Heart left ventricle (tissue), 16 donors: ENCODE measurements around the gene NCAPD3. TPM values are rescaled to one million over a fixed set of nuclear protein-coding genes. Genes with fewer than 3 reads are reported as not detected.

Experiments used
- ATAC-seq, 4 donors: fragments of 200-7000 bp; cut with Tn5 transposase; one replicate each; pipeline ENCODE4 v1.9.1; 2020 to 2022; ENCODE audit warnings: moderate library complexity in 4 of 4, mild to moderate bottlenecking in 3 of 4, moderate number of reproducible peaks in 1 of 4
- DNase-seq, 5 donors: peaks; one replicate each; pipeline ENCODE4 v3.0.0-alpha.2; 2020
- H3K27ac ChIP-seq, 12 donors: fragments of 200-600 bp; sonication (generic) in 4 of 12; one replicate each; pipeline versions ENCODE4 v1.5.0 to v1.8.0; 2016 to 2022; ENCODE audit warnings: mild to moderate bottlenecking in 2 of 12
- H3K27me3 ChIP-seq, 9 donors: fragments of 200-600 bp; sonication (generic) in 2 of 9; one replicate each; pipeline versions ENCODE4 v1.5.1 to v1.8.0; 2016 to 2022; ENCODE audit warnings: mild to moderate bottlenecking in 3 of 9
- H3K36me3 ChIP-seq, 9 donors: fragments of 200-600 bp; sonication (generic) in 2 of 9; one replicate each; pipeline versions ENCODE4 v1.5.0 to v1.8.0; 2018 to 2022; ENCODE audit warnings: mild to moderate bottlenecking in 2 of 9
- H3K4me1 ChIP-seq, 12 donors: fragments of 200-600 bp; sonication (generic) in 4 of 12; one replicate each; pipeline versions ENCODE4 v1.5.0 to v1.8.0; 2016 to 2022; ENCODE audit warnings: mild to moderate bottlenecking in 3 of 12
- H3K4me3 ChIP-seq, 12 donors: fragments of 200-600 bp; sonication (generic) in 4 of 12; one replicate each; pipeline versions ENCODE4 v1.5.0 to v1.8.0; 2017 to 2022; ENCODE audit warnings: mild to moderate bottlenecking in 9 of 12, moderate library complexity in 4 of 12
- H3K9me3 ChIP-seq, 12 donors: fragments of 200-600 bp; sonication (generic) in 4 of 12; one replicate each; pipeline versions ENCODE4 v1.5.0 to v1.8.0; 2016 to 2022; ENCODE audit warnings: mild to moderate bottlenecking in 1 of 12
- POLR2A ChIP-seq, 2 donors: fragments of 450-650 bp; IDR thresholded peaks; one replicate each; pipeline ENCODE4 v1.6.1; 2017; ENCODE audit warnings: antibody characterized with exemption in 2 of 2, mild to moderate bottlenecking in 2 of 2, moderate library complexity in 2 of 2
- WGBS, 4 donors: extraction: QIAGEN DNeasy Blood & Tissue Kit in 2 of 4; methylation state at CpG; one replicate each; pipeline versions ENCODE4 v1.1.5 to v1.1.7; 2013 to 2018; 5-methylcytosine and 5-hydroxymethylcytosine counted together
- intact Hi-C, 10 donors: fragments of 100-400 bp; cut with DNase I; formaldehyde crosslinking; loops; one replicate each; pipeline versions ENCODE4 v1.11.1 to v1.14.2; 2022
- polyA plus RNA-seq, 2 donors: library from polyadenylated mRNA; stranded (reverse); fragments of 200-250 nt; gene quantifications; one replicate each; pipeline ENCODE4 v1.2.3, GENCODE V29; 2013
- total RNA-seq, 9 donors: library from RNA; depleted of rRNA in 2 of 9; stranded (reverse); fragments of >200 nt in 2 of 9; fragmentation: NEBNext Ultra II Directional in 3 of 9; extraction: Animal tissue kit (Norgen Biotek cat#: 25700) in 3 of 9; gene quantifications; one replicate each; pipeline versions ENCODE4 v1.1.0 to v1.2.4, GENCODE V29; 2016 to 2023
- TF ChIP-seq, protein P1 (sequence below), 12 donors: fragments of 200-600 bp; sonication (generic) in 4 of 12; IDR thresholded peaks; one replicate each; pipeline versions ENCODE4 v1.5.0 to v1.8.0; 2018 to 2022; ENCODE audit warnings: antibody characterized with exemption in 12 of 12, mild to moderate bottlenecking in 5 of 12
- donor health status: ischemic (EF 13 %, LVEDD 7.1; RV severe dilation, severe dysfunction).
- donor health status: healthy with polysubstance abuse.
- donor health status: DM: no; HTN: yes; CAD: no.
- donor health status: DM: no; HTN: no; CAD: no.
- donor health status: ischemic (EF 25% LVEDD 6.9; RV normal size, moderate dysfunction).
- donor health status: ischemic (EF 25% LVEDD 5.7; RV mildly dilated, moderate dysfunction).
- donor health status: healthy.
- donor health status: DM: yes; HTN: yes; CAD: no.
- donor health status: ischemic (EF 35%, LVEDD 5.7; RV mildly dilated, moderate dysfunction).
- donor health status: nonischemic (EF 11% LVEDD 7.7; RV severe dilation, severe dysfunction).
- donor health status: DM: yes; HTN: yes; CAD: no.
- donor health status: PGD.
- donor health status: ischemic (EF 29% LVEDD 5.4; RV normal size, mild dysfunction).
- donor health status: nonischemic (EF 23%, LVEDD 6.1; RV moderate dilation, normal function).

Gene NCAPD3
- total and polyA plus RNA-seq, 11 donors, result 4.7 to 18.8 (median 10.8) TPM

- Histone ChIP-seq H3K27ac (no peak overlapping the region), H3K9me3 (no peaks in the 10 kb centered on the region), H3K4me3 (no peak overlapping the region), H3K4me1 (peaks cover 0 to 6% (median 0%) of the 10 kb centered on the region in 12 donors), H3K27me3 (no peaks in the 10 kb centered on the region), H3K36me3 (peaks cover 0 to 94% (median 80%) of the 10 kb centered on the region in 9 donors)
- DNase-seq (no peak), ATAC-seq (no peak)
- intact Hi-C loops, result no loop called here
- 79 to 80% (median 79%) methylated on average over 7 to 9 of the region's 9 CpGs for WGBS, 4 donors
- no peak for TF ChIP-seq POLR2A (IDR thresholded peaks at IDR 0.05)
- TF ChIP-seq, protein P1, sequence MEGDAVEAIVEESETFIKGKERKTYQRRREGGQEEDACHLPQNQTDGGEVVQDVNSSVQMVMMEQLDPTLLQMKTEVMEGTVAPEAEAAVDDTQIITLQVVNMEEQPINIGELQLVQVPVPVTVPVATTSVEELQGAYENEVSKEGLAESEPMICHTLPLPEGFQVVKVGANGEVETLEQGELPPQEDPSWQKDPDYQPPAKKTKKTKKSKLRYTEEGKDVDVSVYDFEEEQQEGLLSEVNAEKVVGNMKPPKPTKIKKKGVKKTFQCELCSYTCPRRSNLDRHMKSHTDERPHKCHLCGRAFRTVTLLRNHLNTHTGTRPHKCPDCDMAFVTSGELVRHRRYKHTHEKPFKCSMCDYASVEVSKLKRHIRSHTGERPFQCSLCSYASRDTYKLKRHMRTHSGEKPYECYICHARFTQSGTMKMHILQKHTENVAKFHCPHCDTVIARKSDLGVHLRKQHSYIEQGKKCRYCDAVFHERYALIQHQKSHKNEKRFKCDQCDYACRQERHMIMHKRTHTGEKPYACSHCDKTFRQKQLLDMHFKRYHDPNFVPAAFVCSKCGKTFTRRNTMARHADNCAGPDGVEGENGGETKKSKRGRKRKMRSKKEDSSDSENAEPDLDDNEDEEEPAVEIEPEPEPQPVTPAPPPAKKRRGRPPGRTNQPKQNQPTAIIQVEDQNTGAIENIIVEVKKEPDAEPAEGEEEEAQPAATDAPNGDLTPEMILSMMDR (IDR thresholded peaks at IDR 0.05), result no peak
Observed at GRCh38 chr11:134152696-134153095, 71.1 kb downstream of the NCAPD3 start.

DNA sequence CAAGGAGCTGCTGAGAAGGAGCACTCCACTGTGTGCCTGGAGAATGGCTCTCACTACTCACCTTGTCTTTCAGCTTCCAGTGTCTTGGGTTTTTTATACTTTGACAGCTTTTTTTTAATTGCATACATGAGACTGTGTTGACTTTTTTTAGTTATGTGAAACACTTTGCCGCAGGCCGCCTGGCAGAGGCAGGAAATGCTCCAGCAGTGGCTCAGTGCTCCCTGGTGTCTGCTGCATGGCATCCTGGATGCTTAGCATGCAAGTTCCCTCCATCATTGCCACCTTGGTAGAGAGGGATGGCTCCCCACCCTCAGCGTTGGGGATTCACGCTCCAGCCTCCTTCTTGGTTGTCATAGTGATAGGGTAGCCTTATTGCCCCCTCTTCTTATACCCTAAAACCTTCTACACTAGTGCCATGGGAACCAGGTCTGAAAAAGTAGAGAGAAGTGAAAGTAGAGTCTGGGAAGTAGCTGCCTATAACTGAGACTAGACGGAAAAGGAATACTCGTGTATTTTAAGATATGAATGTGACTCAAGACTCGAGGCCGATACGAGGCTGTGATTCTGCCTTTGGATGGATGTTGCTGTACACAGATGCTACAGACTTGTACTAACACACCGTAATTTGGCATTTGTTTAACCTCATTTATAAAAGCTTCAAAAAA, 72.6 kb downstream of the NCAPD3 start:
- Histone ChIP-seq H3K27me3 (no peaks in the 10 kb centered on the region), H3K4me3 (no peak overlapping the region), H3K4me1 (peaks cover 0 to 6% (median 0%) of the 10 kb centered on the region in 12 donors), H3K9me3 (no peaks in the 10 kb centered on the region), H3K36me3 (peaks cover 0 to 87% (median 75%) of the 10 kb centered on the region in 9 donors), H3K27ac (no peak overlapping the region)
- WGBS, 4 donors, result 89 to 93% (median 89%) methylated on average over 10 of the region's 10 CpGs
- intact Hi-C loops, result no loop called here
- DNase-seq (no peak), ATAC-seq (no peak)
- TF ChIP-seq, protein P1 (IDR thresholded peaks at IDR 0.05), result no peak
- TF ChIP-seq POLR2A (IDR thresholded peaks at IDR 0.05), result no peak

GRCh38 chr11:134150195-134150903, 73.4 kb downstream of the NCAPD3 start:
- Histone ChIP-seq H3K4me1 (peaks cover 0 to 6% (median 0%) of the 10 kb centered on the region in 12 donors), H3K36me3 (peaks cover 0 to 87% (median 67%) of the 10 kb centered on the region in 9 donors)
- ATAC-seq, result peak; percentile 28 to 81 (median 61)

DNA sequence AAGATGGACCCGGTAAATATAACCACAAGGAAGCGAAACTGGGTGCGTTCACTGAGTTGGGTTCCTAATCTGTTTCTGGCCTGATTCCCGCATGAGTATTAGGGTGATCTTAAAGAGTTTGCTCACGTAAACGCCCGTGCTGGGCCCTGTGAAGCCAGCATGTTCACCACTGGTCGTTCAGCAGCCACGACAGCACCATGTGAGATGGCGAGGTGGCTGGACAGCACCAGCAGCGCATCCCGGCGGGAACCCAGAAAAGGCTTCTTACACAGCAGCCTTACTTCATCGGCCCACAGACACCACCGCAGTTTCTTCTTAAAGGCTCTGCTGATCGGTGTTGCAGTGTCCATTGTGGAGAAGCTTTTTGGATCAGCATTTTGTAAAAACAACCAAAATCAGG, 74.4 kb downstream of the NCAPD3 start:
- WGBS, 4 donors, result 94 to 96% (median 95%) methylated on average over 16 of the region's 16 CpGs
- no peaks in the 10 kb centered on the region for H3K9me3 ChIP-seq
- peaks cover 0 to 93% (median 64%) of the 10 kb centered on the region in 9 donors for H3K36me3 ChIP-seq
- no peak for ATAC-seq
- H3K4me3 ChIP-seq, result no peak overlapping the region
- DNase-seq, result no peak
- TF ChIP-seq, protein P1 (IDR thresholded peaks at IDR 0.05), result no peak
- TF ChIP-seq POLR2A (IDR thresholded peaks at IDR 0.05), result no peak
- H3K27me3 ChIP-seq, result no peaks in the 10 kb centered on the region
- H3K27ac ChIP-seq, result no peak overlapping the region
- H3K4me1 ChIP-seq, result peaks cover 0 to 6% (median 0%) of the 10 kb centered on the region in 12 donors
- intact Hi-C loops, result no loop called here

More at GRCh38 chr11:134150195-134150903, 73.4 kb downstream of the NCAPD3 start:
- Histone ChIP-seq H3K27ac (no peak overlapping the region), H3K27me3 (no peaks in the 10 kb centered on the region), H3K9me3 (no peaks in the 10 kb centered on the region), H3K4me3 (no peak overlapping the region)
- WGBS, 4 donors, result 83 to 91% (median 91%) methylated on average over 12 of the region's 12 CpGs
- DNase-seq, result peak in 2 of 5 donors; percentile 29 to 43
- TF ChIP-seq, protein P1 (IDR thresholded peaks at IDR 0.05), result no peak
- TF ChIP-seq POLR2A (IDR thresholded peaks at IDR 0.05), result no peak
- intact Hi-C loops, result no loop called here
